ENCODE data around the gene TCF4.

The TCF4 gene

DNA sequence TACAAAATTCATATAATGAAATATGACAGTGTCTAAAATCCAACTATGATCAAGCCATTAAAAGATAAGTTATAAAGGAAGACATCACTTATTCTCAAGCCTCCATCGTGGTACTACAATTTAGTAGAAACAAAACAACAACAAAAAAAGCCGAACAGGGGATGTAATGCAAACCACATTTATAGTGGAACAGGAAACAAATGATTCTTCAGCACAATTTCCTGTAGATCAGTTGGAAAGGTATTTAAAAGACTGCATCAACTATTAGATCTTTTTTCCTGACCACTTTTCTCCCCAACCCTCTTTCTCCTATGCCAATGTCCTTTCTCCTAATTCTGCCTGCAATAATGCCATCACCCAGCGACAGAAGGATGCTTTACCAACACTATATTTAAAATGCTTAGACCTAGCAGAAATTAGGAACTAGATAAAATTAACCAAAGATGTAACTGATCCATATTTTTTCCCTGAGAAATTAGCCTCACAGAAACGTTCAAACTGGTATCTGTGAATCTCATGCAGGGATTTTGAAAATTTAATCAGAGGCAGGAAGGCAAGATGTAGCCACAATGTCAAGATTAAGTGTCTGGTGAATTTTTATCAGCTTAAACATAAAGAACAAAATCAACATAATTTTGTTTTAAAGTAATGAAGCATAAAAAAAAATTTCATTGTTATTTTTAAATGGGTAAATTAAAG, 271.4 kb downstream of the TCF4 start:
- DNase-seq = no peak

DNA sequence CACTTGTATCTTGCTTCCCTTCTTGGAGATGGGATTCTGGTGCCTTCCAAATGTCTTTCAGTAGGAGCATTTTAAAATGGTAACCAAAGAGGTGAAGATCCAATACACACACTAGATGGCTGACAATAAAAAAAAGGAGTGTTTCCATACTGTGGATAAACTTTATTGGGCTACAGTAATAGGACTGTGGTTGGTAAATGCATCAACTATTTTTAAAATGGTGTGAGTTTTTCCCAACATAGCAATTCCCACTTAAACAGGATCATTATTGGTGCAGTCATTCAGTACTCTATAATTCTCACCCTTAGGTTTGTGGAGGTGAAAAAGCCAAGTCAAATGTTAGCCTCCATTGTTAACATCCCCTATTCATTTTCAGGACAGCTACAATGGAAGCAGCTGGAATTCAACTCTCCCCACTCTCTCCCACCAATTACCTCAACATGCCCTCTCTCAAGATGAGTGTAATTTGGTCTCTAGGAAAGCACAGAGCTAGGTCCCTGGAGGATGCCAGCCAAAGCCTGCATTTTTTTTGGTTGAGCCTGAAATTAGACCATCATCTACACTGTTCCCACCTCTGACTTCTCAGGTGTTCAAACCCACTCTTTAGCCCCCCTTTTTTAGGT, 273.3 kb downstream of the TCF4 start:
- DNase-seq = no peak

DNA sequence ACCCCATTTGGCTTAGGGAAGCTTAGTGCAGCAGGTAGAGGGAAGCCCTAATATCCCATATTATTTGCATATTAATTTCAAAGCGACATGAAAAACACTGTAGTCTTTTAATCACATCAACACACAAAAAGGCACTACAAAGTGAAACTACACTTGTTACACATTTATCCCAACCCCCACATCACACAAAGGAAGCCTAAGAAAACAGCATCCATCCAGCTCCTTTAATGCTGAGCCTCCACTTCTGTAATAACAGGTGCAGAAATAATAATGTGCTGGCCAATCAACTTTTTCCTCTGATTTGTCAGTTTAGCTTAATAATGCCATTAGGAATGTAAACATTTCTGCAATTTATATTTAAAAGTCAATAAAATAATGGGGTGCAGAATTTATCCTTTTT, 274.0 kb downstream of the TCF4 start:
- no peak for DNase-seq

- no peak for DNase-seq
These were observed 277.1 kb downstream of the TCF4 start for GRCh38 chr18:55310863-55311262.

DNA sequence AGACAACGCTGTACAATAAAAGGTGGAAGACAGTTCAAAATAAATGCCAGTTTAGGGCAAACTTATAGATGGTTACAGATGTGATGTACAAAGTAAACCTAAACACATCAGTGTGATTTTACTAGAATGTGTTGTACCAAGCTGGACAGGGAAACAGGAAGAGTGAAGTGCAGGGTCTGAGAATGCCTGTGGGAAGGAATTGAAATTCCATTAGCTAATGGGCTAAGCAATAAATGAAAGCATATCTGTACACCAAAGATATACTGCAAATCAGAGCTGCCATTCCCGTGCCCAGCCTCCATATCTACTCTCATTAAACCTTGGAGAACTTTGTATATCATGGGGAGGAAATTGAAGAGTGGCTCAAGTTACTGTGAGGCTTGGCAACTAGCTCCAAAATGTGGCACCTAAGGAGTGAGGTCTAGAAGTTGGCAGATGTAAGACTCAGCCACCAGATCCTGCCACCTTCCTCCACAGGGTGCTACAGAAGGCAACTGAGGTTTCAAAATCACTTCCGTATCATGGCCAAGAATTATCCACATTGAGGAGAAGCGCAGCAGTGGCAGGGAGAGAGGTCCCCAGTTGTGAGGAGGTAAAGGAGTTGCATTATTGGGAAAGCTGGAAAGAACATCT, 277.8 kb downstream of the TCF4 start:
- no peak for DNase-seq

DNA sequence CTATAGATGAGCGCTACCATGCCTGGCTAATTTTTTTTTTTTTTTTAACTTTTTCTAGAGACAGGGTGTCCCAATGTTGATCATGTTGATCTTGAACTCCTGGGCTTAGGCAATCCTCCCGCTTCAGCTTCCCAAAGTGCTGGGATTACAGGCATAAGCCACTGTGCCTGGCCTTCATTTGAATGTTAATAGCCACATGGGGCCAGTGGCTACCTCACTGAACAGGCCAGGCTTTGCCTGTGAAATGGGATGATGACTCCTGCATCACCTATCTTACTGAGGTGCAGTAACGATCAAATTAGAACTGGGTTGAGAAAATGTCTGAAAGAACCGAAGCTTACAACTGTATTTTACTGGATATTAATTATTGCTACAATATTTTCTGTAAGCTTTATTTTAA, 278.7 kb downstream of the TCF4 start:
- DNase-seq = no peak

DNA sequence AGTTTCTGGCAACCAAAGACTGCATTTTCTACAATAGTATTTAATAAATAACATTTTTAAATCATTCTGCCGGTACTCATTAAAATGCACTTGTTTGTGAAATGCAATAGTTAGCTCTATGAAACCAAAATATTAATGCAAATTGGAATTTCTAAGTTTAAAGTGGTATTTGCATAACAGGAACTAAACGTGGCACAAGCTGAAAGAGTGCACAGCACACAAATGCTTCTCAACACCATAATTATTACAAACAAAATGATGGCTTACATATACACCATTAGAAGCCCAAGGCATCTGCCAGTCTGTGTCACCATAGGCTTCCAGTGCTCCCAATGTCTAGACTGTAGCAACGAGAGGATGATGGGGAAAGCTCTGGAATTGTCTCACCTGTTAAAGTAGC, 280.5 kb downstream of the TCF4 start:
- DNase-seq = no peak

DNA sequence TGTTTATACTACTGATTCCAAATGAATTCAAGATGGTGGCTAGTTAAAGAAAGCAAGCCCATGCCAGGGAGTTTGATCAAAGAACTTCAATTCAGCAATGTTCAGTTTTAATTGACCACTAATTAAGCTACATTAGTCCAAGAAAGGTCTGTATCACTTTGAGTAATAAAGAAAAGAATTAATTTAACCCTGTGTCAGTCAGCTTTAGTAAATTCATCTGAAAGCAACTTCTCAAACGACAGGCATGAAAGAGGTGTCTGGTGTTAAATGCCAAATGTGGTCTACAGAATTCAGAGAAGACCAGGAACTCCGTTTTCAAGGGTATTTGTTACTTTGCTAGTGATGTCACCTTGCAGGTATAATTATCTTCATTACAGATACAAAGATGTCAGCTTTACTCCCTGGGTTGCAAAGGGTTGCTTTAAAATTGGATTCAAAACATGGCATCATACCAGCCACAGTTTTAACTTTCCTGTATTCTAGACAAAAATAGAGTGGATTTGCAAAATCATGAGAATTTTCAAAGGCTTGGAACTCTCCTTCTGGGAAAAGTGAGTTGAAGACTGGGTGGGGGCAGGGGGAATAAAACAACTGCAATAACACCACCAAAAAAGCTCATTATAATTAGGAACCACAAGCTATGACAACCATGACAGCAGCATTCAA, 281.5 kb downstream of the TCF4 start:
- DNase-seq = no peak

DNA sequence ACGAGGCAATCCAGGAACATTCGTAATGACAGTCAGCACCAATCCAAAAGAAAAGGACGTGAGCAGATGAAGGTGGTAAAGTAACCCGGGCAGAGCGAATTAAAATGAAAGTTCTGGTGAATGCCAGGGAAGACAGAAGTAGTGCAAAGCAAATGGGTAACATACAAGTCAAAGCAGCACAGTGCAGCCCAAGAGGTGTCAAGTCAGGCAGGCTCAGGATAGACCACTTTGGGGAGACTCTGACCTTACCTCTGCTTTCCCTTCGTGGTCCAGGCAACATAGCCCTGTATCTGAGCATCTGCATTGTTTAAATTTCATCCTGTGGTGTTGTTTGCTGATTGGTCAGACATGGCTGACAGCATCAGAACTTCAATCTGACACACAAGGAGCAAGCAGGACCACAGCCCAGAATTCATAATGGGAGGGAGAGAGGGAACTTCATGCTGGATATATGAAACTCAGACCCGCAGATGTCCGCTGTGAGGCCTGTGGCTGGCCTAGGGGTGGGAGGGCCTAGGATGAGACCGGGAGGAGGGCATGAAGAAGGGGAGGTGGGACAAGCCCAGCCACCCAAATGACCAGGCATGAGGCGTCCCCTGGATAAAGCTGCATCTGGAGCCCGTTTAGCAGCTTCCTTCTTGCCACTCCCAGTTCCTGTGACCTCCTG, 285.7 kb downstream of the TCF4 start:
- no peak for DNase-seq

- DNase-seq = no peak
These were observed 286.2 kb downstream of the TCF4 start for GRCh38 chr18:55301824-55302166.

GRCh38 chr18:55300936-55301531, 287.0 kb downstream of the TCF4 start:
- no peak for DNase-seq

GRCh38 chr18:55300421-55300935, 287.5 kb downstream of the TCF4 start:
- no peak for DNase-seq

DNA sequence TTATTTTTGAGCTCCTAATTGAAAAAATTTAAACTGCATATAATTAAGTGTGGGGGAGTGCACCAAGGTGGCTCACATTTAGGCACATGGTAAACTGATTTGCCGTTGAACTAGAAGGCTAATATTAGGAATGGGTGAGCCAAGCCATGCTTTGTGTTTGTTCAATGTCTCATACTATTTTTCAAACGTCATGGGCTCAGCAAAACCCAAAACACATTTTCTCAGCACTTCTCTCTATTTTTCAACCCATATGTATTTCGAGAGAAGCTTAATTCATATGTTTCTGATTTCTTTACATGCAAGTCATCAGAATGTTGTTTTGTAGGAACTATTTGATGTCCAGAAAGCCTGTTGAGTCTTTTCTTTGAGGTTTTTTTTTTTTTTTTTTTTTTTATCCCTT, 291.2 kb downstream of the TCF4 start:
- DNase-seq = no peak

DNA sequence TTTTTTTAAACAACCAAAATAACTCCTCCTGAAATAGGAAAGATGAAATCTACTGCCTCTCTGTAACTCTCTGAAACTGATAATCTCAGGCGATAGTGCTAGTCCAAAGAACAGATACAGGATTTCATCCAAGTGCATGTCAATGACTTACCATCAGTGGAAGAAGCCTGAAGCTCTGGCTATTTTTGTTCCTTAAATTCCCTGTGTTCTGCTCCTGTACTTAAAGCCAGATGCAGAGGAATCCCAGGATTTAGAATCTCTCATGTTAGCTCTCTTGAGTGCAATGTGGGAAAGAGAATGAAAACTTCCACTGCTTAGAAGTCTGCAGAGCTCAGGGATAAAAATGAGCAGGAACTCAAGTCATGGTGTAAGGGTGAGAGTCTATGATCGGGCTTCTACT, 291.9 kb downstream of the TCF4 start:
- no peak for DNase-seq

DNA sequence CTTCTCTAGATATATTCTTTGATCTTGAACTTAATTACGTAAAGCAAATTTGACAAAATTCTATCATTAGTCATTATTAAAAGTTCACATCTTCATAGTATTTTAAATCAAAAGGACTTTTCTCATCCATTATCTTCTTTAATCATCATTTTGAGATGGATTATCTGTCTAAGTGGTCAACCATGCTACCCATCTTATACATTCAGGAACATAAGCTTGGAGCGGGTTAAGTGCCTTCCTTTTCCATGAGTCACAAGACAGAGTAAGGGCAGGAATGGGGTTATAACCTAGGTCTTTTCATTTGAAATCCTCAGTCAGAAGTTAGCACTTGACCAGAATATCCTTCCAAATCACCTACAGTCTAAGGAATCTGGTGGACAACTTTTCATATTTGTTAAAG, 297.1 kb downstream of the TCF4 start:
- peak; percentile 41 for DNase-seq

DNA sequence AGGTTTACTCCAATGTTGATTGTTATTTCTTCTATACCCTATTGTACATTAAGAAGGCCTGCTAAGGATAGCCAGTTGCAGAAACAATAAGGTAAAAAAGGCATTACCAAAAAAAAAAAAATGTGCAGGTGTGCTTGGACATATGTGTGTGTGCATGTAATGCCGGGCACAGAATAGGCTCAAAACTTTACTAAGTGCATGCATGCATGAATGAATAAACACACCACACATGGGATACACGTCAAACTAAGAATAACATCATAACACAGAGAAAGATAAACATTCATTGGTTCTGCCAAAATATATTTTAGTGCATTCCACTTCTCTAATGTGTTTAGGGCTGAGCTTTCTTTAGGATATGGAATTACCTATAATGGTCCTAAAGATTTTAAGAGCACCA, 298.2 kb downstream of the TCF4 start:
- no peak for DNase-seq

DNA sequence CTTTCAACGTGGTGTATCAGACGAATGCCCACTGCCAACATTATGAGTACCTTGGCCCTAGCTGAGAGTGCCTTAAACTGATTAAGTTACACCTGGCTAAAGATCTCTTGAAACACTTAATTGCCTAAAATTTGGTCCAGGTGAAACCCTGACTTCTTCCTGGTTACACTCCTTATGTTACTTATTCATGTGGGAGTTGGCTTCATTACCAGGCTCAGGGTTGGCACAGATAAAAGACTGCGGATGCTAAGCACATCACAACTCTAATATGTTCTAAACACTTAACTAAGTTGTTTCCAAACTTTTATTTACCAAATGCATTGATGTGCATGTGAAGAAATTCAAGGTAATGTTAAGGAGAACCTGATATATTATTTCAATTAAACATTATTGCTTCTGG, 298.9 kb downstream of the TCF4 start:
- DNase-seq = no peak

DNA sequence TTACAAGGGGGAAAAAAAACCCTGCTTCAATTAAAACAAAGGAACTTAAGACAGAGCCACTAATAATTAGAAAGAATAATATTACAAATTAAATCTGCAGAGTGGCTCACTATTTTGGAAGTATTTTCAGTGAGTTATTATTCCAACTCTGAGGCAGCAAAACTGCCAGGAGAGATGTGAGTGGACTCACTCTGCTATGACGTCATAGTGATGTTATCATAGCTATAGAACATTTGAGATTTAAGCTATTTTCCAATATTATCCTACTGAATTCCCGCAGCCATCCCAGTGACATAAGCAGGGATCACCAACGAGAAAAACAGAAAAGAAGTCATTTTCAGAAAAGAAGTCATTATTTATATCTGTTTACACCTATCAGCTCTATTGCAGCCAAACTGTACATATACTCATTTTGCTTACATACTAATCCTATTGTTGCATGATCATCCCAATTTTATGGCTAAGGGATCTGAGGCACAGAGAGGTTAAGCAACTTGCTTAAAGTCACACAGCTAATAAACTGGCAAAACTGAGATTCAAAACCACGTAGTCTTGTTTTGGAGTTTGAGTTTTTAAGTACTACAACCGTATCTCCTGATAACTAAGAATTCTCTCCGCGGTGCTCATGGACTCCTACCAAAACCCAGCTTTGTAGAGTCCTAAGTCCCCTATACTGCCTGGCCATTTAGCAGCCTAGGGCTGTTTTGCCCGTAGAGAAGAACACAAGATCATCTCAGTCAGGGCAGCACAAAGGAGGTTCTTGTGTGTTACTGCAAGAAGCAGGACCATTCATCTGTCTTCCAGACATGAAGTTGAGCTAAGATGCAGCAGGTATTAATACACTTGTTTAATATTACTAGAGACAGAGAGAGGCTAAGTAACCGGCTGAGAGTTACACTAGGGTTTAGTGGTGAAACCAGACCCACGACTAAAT, 299.8 kb downstream of the TCF4 start:
- no peak for DNase-seq

DNA sequence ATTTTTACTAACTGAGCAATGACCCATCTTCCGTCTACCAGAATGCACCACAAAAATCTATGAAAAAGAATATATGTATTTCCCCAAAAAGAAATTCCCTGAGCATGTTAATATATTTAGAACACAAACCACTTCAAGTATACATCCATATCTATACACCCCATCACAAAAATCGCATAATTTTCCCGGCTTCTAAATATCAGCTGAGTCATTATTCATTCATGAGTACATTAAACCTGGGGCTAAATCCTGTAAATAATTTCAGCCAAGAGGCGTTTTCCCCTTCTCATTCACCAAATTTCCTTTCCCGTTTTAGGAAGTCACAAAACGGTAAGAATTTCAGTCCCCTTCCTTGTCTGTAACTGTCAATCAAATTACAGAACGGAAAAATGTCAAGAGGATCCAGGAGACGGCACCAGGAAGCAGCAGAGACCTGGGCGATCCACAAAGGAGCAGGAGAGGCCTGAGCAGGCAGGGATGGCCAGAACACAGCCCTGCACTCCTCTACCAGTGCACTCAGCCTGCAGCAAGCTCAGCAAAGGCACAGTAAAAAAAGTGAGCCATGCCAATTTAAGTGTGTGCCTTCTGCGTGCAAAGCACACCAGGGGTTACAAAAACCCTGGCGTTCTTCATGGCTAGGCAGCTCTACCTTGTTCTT, 300.7 kb downstream of the TCF4 start:
- no peak for DNase-seq

DNA sequence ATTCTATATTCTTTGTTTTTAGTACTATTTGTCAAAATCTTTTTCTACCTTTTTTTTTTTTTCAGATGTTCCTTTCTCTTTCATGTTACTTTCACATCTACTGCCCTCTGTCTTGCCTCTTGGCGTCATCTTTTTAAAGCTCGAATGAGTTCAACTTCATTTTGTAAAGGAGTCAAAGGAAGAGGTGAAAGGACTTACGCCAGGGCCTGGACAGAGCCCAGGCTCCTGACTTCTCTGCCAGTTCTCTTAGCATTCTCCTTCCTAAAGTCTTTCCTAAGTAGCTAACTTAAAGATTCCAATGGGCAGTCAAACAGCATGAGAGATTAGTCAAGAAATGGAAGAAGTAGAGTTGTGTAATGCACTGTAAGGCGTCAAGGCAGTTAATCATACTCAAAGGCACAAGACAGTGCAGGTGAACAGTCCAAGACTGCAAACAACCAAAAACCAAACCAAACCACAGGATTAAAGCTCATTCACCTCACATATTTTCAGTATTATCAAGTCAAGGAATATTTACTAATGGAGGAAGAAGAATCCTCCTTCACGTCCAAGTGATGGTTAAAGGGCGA, 301.7 kb downstream of the TCF4 start:
- DNase-seq = no peak

GRCh38 chr18:55284614-55285013, 303.4 kb downstream of the TCF4 start:
- no peak for DNase-seq
